GM21737 (cell line): ENCODE data around the gene EDIL3.
A peak's percentile ranks its signal among the peaks of the same experiment; 100 is the strongest.
"Not testable (repeated sequence)": the region's sequence is repeated elsewhere in the genome, so short reads cannot be mapped to it uniquely, and the experiment has no call there.

Experiments
- ATAC-seq: cut with Tn5 transposase; IDR thresholded peaks from one replicate; pipeline ENCODE4 v1.9.1; 2021; ENCODE audit warnings: mild to moderate bottlenecking, moderate library complexity; ENCODE audit not compliant: unreplicated experiment

Gene EDIL3

GRCh38 chr5:84301535-84301934 is 83.1 kb downstream of the EDIL3 start:
- ATAC-seq, result no peak

- ATAC-seq, result no peak
Measured at GRCh38 chr5:84299959-84300358, 84.7 kb downstream of the EDIL3 start.

- no peak for ATAC-seq
Measured at GRCh38 chr5:84298628-84299027, 86.1 kb downstream of the EDIL3 start.

- not testable (repeated sequence) for ATAC-seq
Measured at GRCh38 chr5:84297641-84298040, 87.0 kb downstream of the EDIL3 start.

GRCh38 chr5:84292788-84293653 is 91.7 kb downstream of the EDIL3 start:
- no peak for ATAC-seq

- ATAC-seq, result no peak
Measured at GRCh38 chr5:84292000-84292642, 92.6 kb downstream of the EDIL3 start.

GRCh38 chr5:84290673-84291072 is 94.0 kb downstream of the EDIL3 start:
- no peak for ATAC-seq

- no peak for ATAC-seq
Measured at GRCh38 chr5:84290161-84290560, 94.5 kb downstream of the EDIL3 start.

GRCh38 chr5:84287951-84288350 is 96.7 kb downstream of the EDIL3 start:
- ATAC-seq, result peak; percentile 62

- no peak for ATAC-seq
Measured at GRCh38 chr5:84286662-84287061, 98.0 kb downstream of the EDIL3 start.

- no peak for ATAC-seq
Measured at GRCh38 chr5:84285641-84286637, 98.7 kb downstream of the EDIL3 start.

GRCh38 chr5:84281383-84281782 is 103.3 kb downstream of the EDIL3 start:
- ATAC-seq, result no peak

- no peak for ATAC-seq
Measured at GRCh38 chr5:84279234-84279633, 105.4 kb downstream of the EDIL3 start.

GRCh38 chr5:84275609-84276008 is 109.1 kb downstream of the EDIL3 start:
- ATAC-seq, result no peak

- no peak for ATAC-seq
Measured at GRCh38 chr5:84274585-84275468, 109.9 kb downstream of the EDIL3 start.

- ATAC-seq, result no peak
Measured at GRCh38 chr5:84273517-84273883, 111.2 kb downstream of the EDIL3 start.

GRCh38 chr5:84272771-84273516 is 111.7 kb downstream of the EDIL3 start:
- ATAC-seq, result no peak

GRCh38 chr5:84265739-84266550 is 118.7 kb downstream of the EDIL3 start:
- ATAC-seq, result no peak

- ATAC-seq, result no peak
Measured at GRCh38 chr5:84265130-84265529, 119.5 kb downstream of the EDIL3 start.
